Aorta (tissue), 5 donors: Measurements from ENCODE around the gene PRPF4. TPM values are rescaled to one million over a fixed set of nuclear protein-coding genes. Genes with fewer than 3 reads are reported as not detected.
"Not testable (repeated sequence)": the region's sequence is repeated elsewhere in the genome, so short reads cannot be mapped to it uniquely, and the experiment has no call there.

Experiments used
- ATAC-seq: fragments of 200-7000 bp; cut with Tn5 transposase; one replicate; pipeline ENCODE4 v1.9.1; 2022; ENCODE audit warnings: moderate library complexity; ENCODE audit not compliant: low FRiP score
- DNase-seq, 2 donors: peaks; one replicate each; pipeline ENCODE4 v3.0.0-alpha.2; 2020
- H3K27ac ChIP-seq, 2 donors: one replicate each; pipeline ENCODE4 v1.5.1; 2013; ENCODE audit warnings: low read length in 2 of 2, mild to moderate bottlenecking in 2 of 2, moderate library complexity in 2 of 2, control low read depth in 1 of 2, inconsistent platforms in 1 of 2, low read depth in 1 of 2
- H3K27me3 ChIP-seq, 2 donors: one replicate each; pipeline ENCODE4 v1.6.1; 2013; ENCODE audit warnings: control low read depth in 1 of 2, low read length in 1 of 2, mild to moderate bottlenecking in 1 of 2, moderate library complexity in 1 of 2; ENCODE audit not compliant: insufficient read depth in 2 of 2, control insufficient read depth in 1 of 2
- H3K36me3 ChIP-seq, 2 donors: one replicate each; pipeline ENCODE4 v1.6.1; 2013; ENCODE audit warnings: control low read depth in 1 of 2, low read length in 1 of 2, mild to moderate bottlenecking in 1 of 2; ENCODE audit not compliant: insufficient read depth in 2 of 2, control insufficient read depth in 1 of 2
- H3K4me1 ChIP-seq, 2 donors: one replicate each; pipeline ENCODE4 v1.6.1; 2013; ENCODE audit warnings: low read length in 2 of 2, control low read depth in 1 of 2, mild to moderate bottlenecking in 1 of 2, moderate library complexity in 1 of 2; ENCODE audit not compliant: insufficient read depth in 2 of 2, control insufficient read depth in 1 of 2
- H3K4me3 ChIP-seq, 2 donors: one replicate each; pipeline ENCODE4 v1.5.1; 2013; ENCODE audit warnings: low read length in 2 of 2, control low read depth in 1 of 2, mild to moderate bottlenecking in 1 of 2
- H3K9me3 ChIP-seq: one replicate; pipeline ENCODE4 v1.6.1; 2013; ENCODE audit warnings: mild to moderate bottlenecking, low read length; ENCODE audit not compliant: control insufficient read depth
- WGBS, 2 donors: extraction: QIAGEN DNeasy Blood & Tissue Kit; methylation state at CpG; one replicate each; pipeline ENCODE4 v1.1.7; 2013; 5-methylcytosine and 5-hydroxymethylcytosine counted together
- intact Hi-C, 2 donors: fragments of 100-400 bp; cut with DNase I; formaldehyde crosslinking; loops; one replicate each; pipeline versions ENCODE4 v1.14.2 to v1.15.0; 2022
- polyA plus RNA-seq, 2 donors: library from polyadenylated mRNA; stranded (reverse); fragments of 200-250 nt; gene quantifications; one replicate each; pipeline ENCODE4 v1.2.3, GENCODE V29; 2013
- total RNA-seq, 2 donors: library from RNA; stranded (reverse); fragmentation: NEBNext Ultra II Directional; extraction: Animal tissue kit (Norgen Biotek cat#: 25700); gene quantifications; one replicate each; pipeline ENCODE4 v1.2.1, GENCODE V29; 2021
- donor health status: healthy with polysubstance abuse.
- donor health status: Bipolar disorder and iron deficiency.
- donor health status: DM: no; HTN: no; CAD: no.
- donor health status: DM: no; HTN: no; CAD: no.
- donor health status: DM: yes; HTN: yes; CAD: no.

PRPF4 gene
- total and polyA plus RNA-seq, 4 donors = 8.4 to 12.9 (median 12.4) TPM

DNA sequence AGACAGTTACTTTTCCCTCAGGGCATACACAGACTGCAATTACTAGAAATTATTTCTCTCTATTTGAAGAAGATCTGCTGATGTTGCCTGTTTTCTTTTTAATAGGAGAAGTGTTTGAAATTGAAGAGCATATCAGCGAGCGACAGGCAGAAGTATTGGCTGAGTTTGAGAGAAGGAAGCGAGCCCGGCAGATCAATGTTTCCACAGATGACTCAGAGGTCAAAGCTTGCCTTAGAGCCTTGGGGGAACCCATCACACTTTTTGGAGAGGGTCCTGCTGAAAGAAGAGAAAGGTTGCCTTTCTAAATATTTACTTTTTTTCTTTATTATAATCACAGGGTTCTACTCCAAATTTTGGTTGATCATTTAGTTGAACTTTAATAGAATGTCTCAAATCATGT is 3.4 kb downstream of the PRPF4 start:
- Histone ChIP-seq H3K27ac (no peak overlapping the region), H3K9me3 (no peaks in the 10 kb centered on the region), H3K4me1 (peaks cover 2 to 4% of the 10 kb centered on the region in 2 donors), H3K4me3 (no peak overlapping the region), H3K36me3 (peaks cover 4% of the 10 kb centered on the region in 2 donors), H3K27me3 (no peaks in the 10 kb centered on the region)
- no peak for DNase-seq
- ATAC-seq = no peak
- intact Hi-C loops = loop anchor here (5.0 to 10.0 kb wide), 5 partner anchors 123 to 378 kb away; partner anchors contain the start of gene ALAD (in 2 of the 2)
- WGBS, 2 donors = 85 to 89% methylated on average over 4 of the region's 4 CpGs

DNA sequence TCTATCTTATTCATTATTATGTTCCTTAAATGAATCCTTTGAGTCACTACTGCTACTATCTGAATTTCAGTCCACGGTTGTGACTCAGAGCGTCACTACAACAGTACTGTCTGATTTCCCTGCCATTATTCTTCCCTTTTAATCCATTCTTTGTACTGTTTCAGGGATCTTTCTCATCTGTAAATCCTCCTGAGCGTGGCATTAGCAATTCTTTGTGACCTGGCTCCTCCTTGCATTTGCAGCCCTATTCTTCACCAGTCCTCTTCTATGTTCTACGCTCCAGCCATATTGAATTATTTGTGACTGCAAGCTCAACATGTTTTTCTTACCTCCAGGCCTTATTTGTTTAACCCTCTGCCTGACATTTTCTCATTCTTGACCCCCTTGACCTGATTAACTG is 5.9 kb downstream of the PRPF4 start:
- Histone ChIP-seq H3K9me3 (no peaks in the 10 kb centered on the region), H3K4me1 (peaks cover 0 to 2% of the 10 kb centered on the region in 2 donors), H3K4me3 (no peak overlapping the region), H3K27ac (no peak overlapping the region), H3K27me3 (no peaks in the 10 kb centered on the region), H3K36me3 (peaks cover 6% of the 10 kb centered on the region in 2 donors)
- intact Hi-C loops = no loop called here
- WGBS, 2 donors = 95 to 96% methylated on average over 4 of the region's 4 CpGs
- no peak for ATAC-seq
- DNase-seq = no peak

DNA sequence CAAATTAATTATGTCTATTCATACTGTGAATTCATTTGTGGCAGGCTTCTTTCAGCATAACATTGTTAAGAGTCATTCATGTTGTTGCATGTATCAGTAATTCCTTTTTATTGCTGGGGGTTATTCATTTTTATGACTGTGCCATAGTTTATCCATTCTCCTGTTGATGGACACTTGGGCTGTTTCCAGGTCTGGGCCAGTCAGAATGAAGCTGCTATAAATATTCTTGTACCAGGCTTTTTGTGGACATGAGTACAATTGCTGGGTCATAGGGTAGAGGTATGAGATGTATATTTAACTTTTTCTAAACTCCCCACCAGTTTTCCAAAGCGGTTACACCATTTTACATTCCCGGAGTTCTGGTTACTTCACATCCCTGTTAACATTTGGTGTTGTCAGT is 13.6 kb downstream of the PRPF4 start:
- H3K4me3 ChIP-seq = no peak overlapping the region
- no peaks in the 10 kb centered on the region for H3K4me1 ChIP-seq
- intact Hi-C loops = no loop called here
- ATAC-seq (no peak), DNase-seq (no peak)
- no peaks in the 10 kb centered on the region for H3K27me3 ChIP-seq
- H3K36me3 ChIP-seq = peaks cover 11 to 17% of the 10 kb centered on the region in 2 donors
- H3K27ac ChIP-seq = no peak overlapping the region
- WGBS, 2 donors = 77% methylated on average over 2 of the region's 2 CpGs
- H3K9me3 ChIP-seq = no peaks in the 10 kb centered on the region

DNA sequence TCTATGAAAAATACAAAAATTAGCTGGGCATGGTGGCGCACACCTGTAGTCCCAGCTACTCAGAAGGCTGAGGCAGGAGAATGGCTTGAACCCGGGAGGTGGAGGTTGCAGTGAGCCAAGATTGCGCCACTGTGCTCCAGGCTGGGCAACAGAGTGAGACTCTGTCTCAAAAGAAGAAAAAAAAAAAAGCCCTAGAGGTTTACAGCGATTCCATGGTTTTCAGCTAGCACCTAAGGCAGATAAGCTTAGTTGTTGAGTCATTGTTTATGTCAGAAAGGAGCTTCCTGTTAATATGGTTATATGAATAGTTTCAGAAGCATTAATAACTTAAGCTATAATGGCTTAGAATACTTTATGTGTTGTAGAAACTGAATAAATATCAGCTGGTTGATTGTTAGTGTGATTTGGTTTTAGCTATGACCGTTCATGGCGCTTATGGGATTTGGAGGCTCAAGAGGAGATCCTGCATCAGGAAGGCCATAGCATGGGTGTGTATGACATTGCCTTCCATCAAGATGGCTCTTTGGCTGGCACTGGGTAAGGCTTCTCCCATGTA is 14.7 kb downstream of the PRPF4 start:
- no peaks in the 10 kb centered on the region for H3K27me3 ChIP-seq
- no peak for DNase-seq
- H3K27ac ChIP-seq = no peak overlapping the region
- H3K4me3 ChIP-seq = no peak overlapping the region
- intact Hi-C loops = no loop called here
- WGBS, 2 donors = 95 to 98% methylated on average over 6 of the region's 6 CpGs
- no peaks in the 10 kb centered on the region for H3K9me3 ChIP-seq
- H3K36me3 ChIP-seq = peaks cover 9 to 14% of the 10 kb centered on the region in 2 donors
- H3K4me1 ChIP-seq = no peaks in the 10 kb centered on the region
- no peak for ATAC-seq

DNA sequence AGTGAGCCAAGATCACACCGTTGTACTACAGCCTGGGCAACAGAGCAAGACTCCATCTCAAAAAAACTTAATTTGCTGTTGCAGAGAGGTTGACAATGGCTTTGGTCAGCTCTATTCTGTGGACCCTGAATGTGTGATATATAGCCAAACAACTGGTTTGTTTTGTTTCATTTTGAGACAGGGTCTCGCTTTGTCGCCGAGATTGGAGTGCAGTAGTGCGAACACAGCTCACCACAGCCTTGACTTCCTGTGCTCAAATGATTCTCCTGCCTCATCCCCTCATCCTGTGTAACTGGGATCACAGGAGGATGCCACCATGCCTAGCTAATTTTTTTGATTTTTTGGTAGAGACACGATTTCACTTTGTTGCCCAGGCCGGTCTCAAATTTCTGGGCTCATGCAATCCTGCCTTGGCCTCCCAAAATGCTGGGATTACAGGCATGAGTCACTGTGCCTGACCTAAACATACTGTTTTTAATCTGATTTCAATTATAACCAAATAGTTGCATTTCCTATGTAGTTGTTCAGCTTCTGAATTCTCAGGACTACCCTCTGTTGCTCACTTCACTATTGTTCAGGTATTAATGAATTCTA is 17.9 kb downstream of the PRPF4 start:
- ATAC-seq (no peak), DNase-seq (no peak)
- Histone ChIP-seq H3K4me1 (no peaks in the 10 kb centered on the region), H3K27me3 (no peaks in the 10 kb centered on the region), H3K27ac (no peak overlapping the region), H3K9me3 (no peaks in the 10 kb centered on the region), H3K4me3 (no peak overlapping the region), H3K36me3 (peaks cover 8 to 9% of the 10 kb centered on the region in 2 donors)
- intact Hi-C loops = no loop called here
- 86 to 87% methylated on average over 7 of the region's 7 CpGs for WGBS, 2 donors

DNA sequence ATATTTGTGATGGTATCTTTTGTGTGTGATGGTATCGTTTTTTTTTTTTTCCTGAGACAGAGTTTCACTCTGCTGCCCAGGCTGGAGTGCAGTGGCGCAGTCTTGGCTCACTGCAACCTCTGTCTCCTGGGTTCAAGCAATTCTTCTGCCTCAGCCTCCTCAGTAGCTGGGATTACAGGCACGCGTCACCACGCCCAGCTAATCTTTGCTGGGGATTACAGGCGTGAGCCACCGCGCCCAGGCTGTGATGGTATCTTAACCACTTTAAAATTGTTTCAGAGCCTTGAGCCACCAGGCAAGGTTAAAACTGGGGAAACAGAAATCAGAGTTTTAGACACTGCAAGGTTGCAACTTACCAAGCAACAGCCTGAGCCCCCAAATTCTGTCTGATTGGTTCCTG is 20.8 kb downstream of the PRPF4 start:
- H3K4me1 ChIP-seq, H3K9me3 ChIP-seq, ATAC-seq, H3K27ac ChIP-seq, H3K36me3 ChIP-seq, DNase-seq, H3K27me3 ChIP-seq, H3K4me3 ChIP-seq, intact Hi-C loops: not testable (repeated sequence)
- WGBS, 2 donors = 90 to 91% methylated on average over 8 of the region's 8 CpGs

DNA sequence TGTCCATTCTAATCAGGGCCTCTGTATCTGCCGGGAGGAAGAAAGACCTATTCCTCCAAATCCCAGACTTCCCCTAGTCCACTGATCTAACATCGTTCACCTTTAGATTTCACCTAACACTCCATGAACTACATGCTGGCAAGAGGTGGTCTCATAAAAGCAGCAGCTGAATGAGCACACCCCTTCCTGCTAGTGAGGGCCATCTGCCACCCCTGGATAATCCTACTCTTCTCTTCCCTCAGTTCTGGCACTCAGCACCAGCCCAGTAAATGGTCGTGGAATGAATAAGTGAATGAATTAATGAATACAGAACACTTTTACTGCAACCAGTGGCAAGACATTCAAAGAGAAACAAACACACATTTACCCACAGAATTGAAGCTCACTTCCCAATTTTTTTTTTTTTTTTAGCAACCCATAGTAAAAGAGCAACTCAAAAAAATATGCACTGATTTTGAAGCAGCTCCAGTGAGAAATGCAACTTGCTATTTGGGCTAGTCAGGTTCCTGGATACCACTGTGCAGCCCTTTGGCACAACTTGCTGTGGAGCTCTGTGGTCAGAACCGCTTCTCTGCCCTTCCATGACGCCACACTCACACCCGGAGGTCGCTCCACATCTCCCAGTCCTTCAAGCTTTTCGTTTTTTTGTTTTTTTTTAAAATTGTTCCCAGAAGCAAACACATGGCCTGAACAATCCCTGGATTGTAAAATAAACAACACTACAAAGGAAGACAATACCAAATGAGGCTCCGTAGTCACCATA is 21.5 kb downstream of the PRPF4 start:
- Histone ChIP-seq H3K4me3 (no peak overlapping the region), H3K27ac (no peak overlapping the region), H3K9me3 (no peaks in the 10 kb centered on the region), H3K4me1 (no peaks in the 10 kb centered on the region), H3K36me3 (peaks cover 0 to 3% of the 10 kb centered on the region in 2 donors), H3K27me3 (no peaks in the 10 kb centered on the region)
- intact Hi-C loops = no loop called here
- WGBS, 2 donors = 62 to 72% methylated on average over 9 of the region's 9 CpGs
- DNase-seq (no peak), ATAC-seq (no peak)

DNA sequence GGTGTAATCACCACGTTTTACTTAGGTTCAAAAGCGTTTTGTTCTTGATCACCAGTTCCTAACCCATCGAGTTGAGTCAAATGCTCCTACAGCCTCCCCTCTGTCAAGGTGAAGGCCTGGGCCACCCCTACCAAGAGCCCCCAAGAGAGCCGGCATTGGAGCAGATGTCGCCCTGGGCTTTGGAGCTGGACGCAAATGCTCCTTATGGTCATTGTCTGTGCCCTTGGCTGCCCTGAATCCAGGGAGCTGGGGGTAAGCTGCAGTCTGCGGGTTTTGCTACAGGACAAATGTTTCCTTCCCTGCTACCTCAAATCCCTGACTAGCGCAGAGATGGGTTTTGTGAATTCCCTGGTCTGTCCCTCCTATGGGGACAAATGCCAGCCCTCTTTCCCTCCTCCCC is 22.9 kb downstream of the PRPF4 start:
- ATAC-seq (no peak), DNase-seq (no peak)
- Histone ChIP-seq H3K9me3 (no peaks in the 10 kb centered on the region), H3K36me3 (no peaks in the 10 kb centered on the region), H3K4me3 (no peak overlapping the region), H3K27me3 (no peaks in the 10 kb centered on the region), H3K4me1 (no peaks in the 10 kb centered on the region), H3K27ac (no peak overlapping the region)
- intact Hi-C loops = no loop called here
- WGBS, 2 donors = 91 to 93% methylated on average over 8 of the region's 8 CpGs
